Hematopoietic multipotent progenitor cell treated with erythropoietin and hydrocortisone succinate and interleukin-3 and kit ligand, for 15 days (in vitro differentiated cells): ENCODE results near the gene PCDHGA10.
"Not testable (repeated sequence)": the region's sequence is repeated elsewhere in the genome, so short reads cannot be mapped to it uniquely, and the experiment has no call there.

Source experiments
- DNase-seq: peaks from one replicate; pipeline ENCODE4 v3.0.0-alpha.2; 2015; ENCODE audit warnings: low spot score

The PCDHGA10 gene

DNA sequence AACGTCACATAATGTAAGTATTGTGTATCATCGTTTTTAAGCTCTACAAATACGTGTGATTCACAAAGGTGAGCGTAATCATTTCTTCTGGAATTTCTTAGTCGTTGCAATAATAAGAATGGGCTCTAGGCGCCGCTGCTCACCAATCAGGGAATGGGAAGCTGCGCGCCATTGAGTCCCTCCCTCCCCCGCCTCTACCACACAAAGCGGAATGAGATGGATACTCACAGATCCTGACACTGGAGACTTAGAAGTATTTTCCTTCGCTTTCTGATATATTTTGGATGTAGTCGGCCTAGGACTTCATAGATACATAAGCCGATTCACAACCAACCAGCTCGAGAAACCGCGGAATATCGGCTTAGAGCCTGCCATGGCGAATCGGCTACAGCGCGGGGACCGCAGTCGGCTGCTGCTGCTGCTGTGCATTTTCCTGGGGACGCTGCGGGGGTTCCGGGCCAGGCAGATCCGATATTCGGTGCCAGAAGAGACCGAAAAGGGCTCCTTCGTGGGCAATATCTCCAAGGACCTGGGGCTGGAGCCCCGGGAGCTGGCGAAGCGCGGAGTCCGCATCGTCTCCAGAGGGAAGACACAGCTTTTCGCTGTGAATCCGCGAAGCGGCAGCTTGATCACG is 8.2 kb downstream of the PCDHGA10 start, which contains the start of gene PCDHGA11:
Gene PCDHGA11, plus strand, starts transcription at position 197 of the 634 bp plus-strand sequence. Its CDS starts 177 bp downstream, at position 374.
- DNase-seq: peak; percentile 49

DNA sequence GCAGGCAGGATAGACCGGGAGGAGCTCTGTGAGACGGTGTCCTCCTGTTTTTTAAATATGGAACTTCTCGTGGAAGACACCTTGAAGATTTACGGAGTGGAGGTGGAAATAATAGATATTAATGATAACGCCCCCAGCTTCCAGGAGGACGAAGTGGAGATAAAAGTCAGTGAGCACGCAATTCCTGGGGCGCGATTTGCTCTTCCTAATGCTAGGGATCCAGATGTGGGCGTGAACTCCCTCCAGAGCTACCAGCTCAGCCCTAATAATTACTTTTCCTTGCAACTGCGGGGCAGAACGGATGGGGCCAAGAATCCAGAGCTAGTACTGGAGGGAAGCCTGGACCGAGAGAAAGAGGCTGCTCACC is 8.7 kb downstream of the PCDHGA10 start:
- no peak for DNase-seq

DNA sequence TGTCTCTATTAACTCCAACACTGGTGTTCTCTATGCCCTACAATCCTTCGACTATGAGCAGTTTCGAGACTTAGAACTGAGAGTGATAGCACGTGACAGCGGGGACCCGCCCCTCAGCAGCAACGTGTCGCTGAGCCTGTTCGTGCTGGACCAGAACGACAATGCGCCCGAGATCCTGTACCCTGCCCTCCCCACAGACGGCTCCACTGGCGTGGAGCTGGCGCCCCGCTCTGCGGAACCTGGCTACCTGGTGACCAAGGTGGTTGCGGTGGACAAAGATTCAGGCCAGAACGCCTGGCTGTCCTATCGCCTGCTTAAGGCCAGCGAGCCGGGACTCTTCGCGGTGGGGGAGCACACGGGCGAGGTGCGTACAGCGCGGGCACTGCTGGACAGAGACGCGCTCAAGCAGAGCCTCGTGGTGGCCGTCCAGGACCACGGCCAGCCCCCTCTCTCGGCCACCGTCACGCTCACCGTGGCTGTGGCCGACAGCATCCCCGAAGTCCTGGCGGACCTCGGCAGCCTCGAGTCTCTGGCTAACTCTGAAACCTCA is 10.0 kb downstream of the PCDHGA10 start:
- DNase-seq: no peak

DNA sequence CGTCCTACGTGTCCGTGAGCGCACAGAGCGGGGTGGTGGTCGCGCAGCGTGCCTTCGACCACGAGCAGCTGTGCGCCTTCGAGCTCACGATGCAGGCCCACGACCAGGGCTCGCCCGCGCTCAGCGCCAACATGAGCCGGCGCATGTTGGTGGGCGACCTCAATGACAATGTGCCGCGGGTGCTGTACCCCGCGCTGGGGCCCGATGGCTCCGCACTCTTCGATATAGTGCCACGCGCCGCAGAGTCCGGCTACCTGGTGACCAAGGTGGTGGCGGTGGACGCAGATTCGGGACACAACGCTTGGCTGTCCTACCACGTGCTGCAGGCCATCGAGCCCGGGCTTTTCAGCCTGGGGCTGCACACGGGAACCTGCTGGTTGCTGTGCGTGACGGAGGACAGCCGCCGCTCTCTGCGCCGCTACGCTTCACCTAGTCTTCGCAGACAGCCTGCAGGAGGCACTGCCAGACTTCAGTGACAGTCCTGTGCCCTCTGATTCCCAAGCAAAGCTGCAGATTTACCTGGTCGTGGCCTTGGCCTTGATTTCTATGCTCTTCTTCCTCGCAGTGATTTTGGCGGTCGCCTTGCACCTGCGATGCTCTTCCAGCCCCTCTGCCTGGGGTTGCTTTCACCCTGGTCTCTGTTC is 15.1 kb downstream of the PCDHGA10 start:
- DNase-seq: no peak

DNA sequence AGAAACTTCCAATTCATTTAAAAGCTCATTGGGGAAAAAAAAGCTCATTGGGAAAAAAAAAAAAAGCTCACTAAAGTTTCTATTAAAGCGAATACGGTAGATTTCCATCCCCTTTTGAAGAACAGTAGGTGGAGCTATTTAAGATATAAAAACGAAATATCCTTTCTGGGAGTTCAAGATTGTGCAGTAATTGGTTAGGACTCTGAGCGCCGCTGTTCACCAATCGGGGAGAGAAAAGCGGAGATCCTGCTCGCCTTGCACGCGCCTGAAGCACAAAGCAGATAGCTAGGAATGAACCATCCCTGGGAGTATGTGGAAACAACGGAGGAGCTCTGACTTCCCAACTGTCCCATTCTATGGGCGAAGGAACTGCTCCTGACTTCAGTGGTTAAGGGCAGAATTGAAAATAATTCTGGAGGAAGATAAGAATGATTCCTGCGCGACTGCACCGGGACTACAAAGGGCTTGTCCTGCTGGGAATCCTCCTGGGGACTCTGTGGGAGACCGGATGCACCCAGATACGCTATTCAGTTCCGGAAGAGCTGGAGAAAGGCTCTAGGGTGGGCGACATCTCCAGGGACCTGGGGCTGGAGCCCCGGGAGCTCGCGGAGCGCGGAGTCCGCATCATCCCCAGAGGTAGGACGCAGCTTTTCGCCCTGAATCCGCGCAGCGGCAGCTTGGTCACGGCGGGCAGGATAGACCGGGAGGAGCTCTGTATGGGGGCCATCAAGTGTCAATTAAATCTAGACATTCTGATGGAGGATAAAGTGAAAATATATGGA is 17.7 kb downstream of the PCDHGA10 start, which contains the start of gene PCDHGA12:
Gene PCDHGA12, plus strand, starts transcription at position 176 of the 782 bp plus-strand sequence. Its CDS starts 253 bp downstream, at position 429.
- DNase-seq: no peak

DNA sequence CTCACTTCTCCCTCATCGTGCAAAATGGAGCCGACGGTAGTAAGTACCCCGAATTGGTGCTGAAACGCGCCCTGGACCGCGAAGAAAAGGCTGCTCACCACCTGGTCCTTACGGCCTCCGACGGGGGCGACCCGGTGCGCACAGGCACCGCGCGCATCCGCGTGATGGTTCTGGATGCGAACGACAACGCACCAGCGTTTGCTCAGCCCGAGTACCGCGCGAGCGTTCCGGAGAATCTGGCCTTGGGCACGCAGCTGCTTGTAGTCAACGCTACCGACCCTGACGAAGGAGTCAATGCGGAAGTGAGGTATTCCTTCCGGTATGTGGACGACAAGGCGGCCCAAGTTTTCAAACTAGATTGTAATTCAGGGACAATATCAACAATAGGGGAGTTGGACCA is 18.5 kb downstream of the PCDHGA10 start:
- no peak for DNase-seq

DNA sequence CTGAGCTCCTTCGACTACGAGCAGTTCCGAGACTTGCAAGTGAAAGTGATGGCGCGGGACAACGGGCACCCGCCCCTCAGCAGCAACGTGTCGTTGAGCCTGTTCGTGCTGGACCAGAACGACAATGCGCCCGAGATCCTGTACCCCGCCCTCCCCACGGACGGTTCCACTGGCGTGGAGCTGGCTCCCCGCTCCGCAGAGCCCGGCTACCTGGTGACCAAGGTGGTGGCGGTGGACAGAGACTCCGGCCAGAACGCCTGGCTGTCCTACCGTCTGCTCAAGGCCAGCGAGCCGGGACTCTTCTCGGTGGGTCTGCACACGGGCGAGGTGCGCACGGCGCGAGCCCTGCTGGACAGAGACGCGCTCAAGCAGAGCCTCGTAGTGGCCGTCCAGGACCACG is 19.5 kb downstream of the PCDHGA10 start:
- DNase-seq: not testable (repeated sequence)

DNA sequence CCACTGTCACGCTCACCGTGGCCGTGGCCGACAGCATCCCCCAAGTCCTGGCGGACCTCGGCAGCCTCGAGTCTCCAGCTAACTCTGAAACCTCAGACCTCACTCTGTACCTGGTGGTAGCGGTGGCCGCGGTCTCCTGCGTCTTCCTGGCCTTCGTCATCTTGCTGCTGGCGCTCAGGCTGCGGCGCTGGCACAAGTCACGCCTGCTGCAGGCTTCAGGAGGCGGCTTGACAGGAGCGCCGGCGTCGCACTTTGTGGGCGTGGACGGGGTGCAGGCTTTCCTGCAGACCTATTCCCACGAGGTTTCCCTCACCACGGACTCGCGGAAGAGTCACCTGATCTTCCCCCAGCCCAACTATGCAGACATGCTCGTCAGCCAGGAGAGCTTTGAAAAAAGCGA is 19.9 kb downstream of the PCDHGA10 start:
- not testable (repeated sequence) for DNase-seq

DNA sequence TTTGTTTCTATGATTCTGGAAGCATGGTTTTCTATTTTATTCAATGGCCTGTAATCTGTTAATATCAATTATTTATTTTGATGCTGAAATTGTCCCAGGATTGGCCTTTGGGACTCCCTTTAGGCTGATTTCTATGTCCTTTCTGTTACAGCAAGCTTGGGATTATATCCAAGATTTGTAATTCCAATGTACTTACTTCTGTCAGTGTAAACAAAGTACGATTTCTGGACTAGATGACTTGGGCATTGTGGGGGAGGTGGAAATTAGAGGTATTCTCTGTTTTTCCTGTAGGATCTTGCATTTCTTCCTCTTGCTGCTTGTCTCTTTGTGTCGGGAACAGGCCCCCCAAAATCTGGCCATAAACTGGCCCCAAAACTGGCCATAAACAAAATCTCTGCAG is 21.2 kb downstream of the PCDHGA10 start:
- DNase-seq: no peak

DNA sequence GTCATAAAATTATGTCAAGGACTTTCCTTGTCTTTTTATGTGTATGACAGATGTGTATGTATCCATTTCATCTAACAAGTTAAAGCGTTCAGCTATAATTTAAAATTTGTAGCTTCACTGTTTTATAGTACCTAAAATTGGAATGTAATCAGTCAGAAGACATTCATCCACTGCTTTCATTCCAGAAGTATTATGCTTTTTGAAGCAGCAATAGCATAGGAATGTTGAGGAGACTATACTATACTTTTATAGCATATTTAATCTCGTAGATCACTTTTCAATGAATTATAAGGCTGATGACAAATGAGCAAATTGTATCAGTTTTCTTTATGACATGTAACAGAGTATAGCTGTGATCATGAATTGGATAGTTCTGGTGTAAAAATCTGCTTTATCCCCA is 24.4 kb downstream of the PCDHGA10 start:
- no peak for DNase-seq

DNA sequence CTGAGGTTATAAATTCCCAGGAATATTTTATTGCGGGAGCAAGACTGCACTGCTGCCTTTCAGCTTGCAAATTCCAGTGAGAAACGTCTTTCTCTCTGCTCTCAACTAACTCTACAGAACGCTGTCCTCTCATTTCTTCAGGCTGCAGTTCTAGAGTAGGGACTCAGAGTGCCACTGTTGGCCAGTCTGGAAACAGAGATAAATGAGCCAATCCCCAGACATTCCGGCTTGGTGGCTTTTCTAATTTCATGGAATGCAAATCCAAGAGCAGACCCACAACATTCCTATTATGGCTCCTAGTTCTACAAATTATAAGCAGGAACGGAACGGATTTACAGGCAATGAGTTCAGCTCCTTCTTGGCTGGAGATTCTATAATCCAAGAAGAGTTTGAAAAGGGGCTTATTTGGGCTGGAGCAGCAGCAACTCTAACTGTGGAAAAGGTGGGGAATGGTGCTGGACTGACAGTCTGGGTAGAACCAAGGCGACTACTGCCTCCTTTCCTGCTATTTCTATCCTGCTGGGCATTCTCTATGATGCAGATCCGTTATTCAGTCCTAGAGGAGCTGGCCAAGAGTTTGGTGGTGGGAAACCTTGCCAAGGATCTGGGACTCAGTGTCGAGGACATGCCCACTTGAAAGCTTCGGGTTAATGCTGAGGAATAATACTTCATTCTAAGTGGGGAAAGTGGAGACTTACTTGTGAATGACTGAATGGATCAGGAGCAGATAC is 26.8 kb downstream of the PCDHGA10 start:
- no peak for DNase-seq

DNA sequence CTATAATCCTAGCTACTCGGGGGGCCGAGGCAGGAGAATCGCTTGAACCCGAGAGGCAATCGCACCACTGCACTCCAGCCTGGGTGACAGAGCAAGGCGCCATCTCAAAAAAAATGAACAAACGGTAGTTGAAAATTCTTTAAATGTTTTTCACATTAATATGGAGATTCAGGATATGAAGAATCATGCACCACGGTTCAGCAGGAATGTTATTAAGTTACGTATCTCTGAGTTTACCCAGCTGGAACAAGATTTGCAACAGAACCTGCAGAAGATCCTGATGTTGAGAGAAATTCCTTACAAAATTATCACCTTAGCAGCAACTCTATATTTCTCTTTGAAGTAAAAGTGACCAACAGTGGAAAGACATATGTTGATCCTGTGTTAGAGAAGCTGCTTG is 27.6 kb downstream of the PCDHGA10 start:
- no peak for DNase-seq

DNA sequence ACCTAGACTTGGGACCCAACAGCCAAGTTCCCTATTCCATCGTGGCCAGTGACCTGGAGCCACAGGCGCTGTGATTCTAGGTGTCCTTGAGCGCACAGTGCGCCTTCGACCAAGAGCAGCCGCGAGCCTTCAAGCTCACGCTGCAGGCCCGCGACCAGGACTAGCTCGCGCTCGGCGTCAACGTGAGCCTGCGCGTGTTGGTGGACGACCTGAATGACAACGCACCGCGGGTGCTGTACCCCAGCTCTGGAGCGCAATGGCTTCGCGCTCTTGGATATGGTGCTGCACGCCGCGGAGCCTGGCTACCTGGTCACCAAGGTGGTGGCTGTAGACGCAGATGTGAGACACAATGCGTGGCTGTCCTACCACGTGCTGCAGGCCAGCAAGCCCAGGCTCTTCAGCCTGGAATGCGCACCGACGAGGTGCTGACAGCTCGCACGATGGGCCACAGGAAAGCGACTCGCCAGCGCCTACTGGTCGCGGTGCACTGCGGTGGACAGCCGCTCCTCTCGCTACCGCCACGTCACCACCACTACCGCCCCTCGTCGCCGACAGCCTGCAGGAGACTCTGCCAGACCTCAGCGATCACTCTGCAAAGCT is 28.9 kb downstream of the PCDHGA10 start:
- DNase-seq: no peak

DNA sequence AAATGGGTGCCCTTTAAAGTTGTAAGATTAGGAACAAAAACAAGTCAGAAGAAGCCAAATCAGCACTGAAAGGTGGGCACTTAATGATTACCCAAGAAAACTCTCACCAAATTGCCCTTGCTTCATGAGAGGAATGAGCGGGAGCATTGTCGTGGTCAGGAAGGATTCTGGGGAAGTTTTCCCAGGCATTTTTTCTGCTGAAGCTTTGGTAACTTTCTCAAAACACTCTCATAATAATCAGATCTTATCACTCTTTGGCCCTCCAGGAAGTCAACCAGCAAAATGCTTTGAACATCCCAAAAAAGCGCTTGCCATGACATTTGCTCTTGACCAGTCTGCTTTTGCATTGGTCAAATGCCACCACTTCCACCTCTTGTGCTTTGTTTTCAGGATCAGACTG is 52.6 kb downstream of the PCDHGA10 start:
- no peak for DNase-seq
